GM15510 (cell line): Measurements from ENCODE around the gene SAAL1.

Experiments used
- POLR2A ChIP-seq: IDR thresholded peaks from 3 replicates; pipeline ENCODE4 v1.6.1; 2011; ENCODE audit warnings: borderline replicate concordance; ENCODE audit not compliant: insufficient read length; ENCODE audit errors: extremely low read depth

SAAL1 gene

GRCh38 chr11:18100926-18101656 is 4.8 kb downstream of the SAAL1 start:
- no peak for TF ChIP-seq POLR2A

- no peak for TF ChIP-seq POLR2A
Measured at GRCh38 chr11:18093959-18094358, 11.9 kb downstream of the SAAL1 start.

- TF ChIP-seq POLR2A, result no peak
Measured at GRCh38 chr11:18091731-18092130, 14.2 kb downstream of the SAAL1 start.

GRCh38 chr11:18088966-18089365 is 16.9 kb downstream of the SAAL1 start:
- no peak for TF ChIP-seq POLR2A

GRCh38 chr11:18088366-18088765 is 17.5 kb downstream of the SAAL1 start:
- no peak for TF ChIP-seq POLR2A

GRCh38 chr11:18081551-18081950 is 24.3 kb downstream of the SAAL1 start:
- no peak for TF ChIP-seq POLR2A

- TF ChIP-seq POLR2A, result no peak
Measured at GRCh38 chr11:18080451-18080850, 25.4 kb downstream of the SAAL1 start.

GRCh38 chr11:18078909-18079308 is 27.0 kb downstream of the SAAL1 start:
- TF ChIP-seq POLR2A, result no peak

GRCh38 chr11:18075444-18075843 is 30.4 kb downstream of the SAAL1 start:
- TF ChIP-seq POLR2A, result no peak

GRCh38 chr11:18071098-18071705 is 34.7 kb downstream of the SAAL1 start:
- no peak for TF ChIP-seq POLR2A

- no peak for TF ChIP-seq POLR2A
Measured at GRCh38 chr11:18067372-18067771, 38.5 kb downstream of the SAAL1 start.

GRCh38 chr11:18066626-18067025 is 39.3 kb downstream of the SAAL1 start:
- no peak for TF ChIP-seq POLR2A

- no peak for TF ChIP-seq POLR2A
Measured at GRCh38 chr11:18065572-18065971, 40.3 kb downstream of the SAAL1 start.

- no peak for TF ChIP-seq POLR2A
Measured at GRCh38 chr11:18064450-18065054, 41.3 kb downstream of the SAAL1 start.

GRCh38 chr11:18063862-18064434 is 41.9 kb downstream of the SAAL1 start:
- TF ChIP-seq POLR2A, result no peak

- no peak for TF ChIP-seq POLR2A
Measured at GRCh38 chr11:18063125-18063524, 42.8 kb downstream of the SAAL1 start.

GRCh38 chr11:18061351-18061750 is 44.5 kb downstream of the SAAL1 start:
- TF ChIP-seq POLR2A, result no peak
